ENCODE measurements around the gene ZNF195.
"Not testable (repeated sequence)": the region's sequence is repeated elsewhere in the genome, so short reads cannot be mapped to it uniquely, and the experiment has no call there.

- TF ChIP-seq CTCF, POLR2A (IDR thresholded peaks at IDR 0.05): not testable (repeated sequence)
Measured at GRCh38 chr11:3401052-3401451, 22.1 kb upstream of the ZNF195 start.

Data from Peyer's patch (tissue), 4 donors.